Lower leg skin (tissue), 3 donors: ENCODE measurements around the gene NWD2.

Experiments
- CTCF ChIP-seq, 3 donors: fragments of 450-650 bp; IDR thresholded peaks; one replicate each; pipeline ENCODE4 v1.5.1; 2016; ENCODE audit warnings: antibody characterized with exemption in 3 of 3, mild to moderate bottlenecking in 3 of 3, moderate library complexity in 2 of 3
- POLR2A ChIP-seq, 2 donors: fragments of 450-650 bp; IDR thresholded peaks; one replicate each; pipeline ENCODE4 v1.6.1; 2016 to 2017; ENCODE audit warnings: antibody characterized with exemption in 2 of 2, mild to moderate bottlenecking in 1 of 2, moderate library complexity in 1 of 2

GRCh38 chr4:37471971-37472370 is 227.4 kb downstream of the NWD2 start:
- TF ChIP-seq CTCF (IDR thresholded peaks at IDR 0.05): no peak
- no peak for TF ChIP-seq POLR2A (IDR thresholded peaks at IDR 0.05)
